Spleen (tissue), 7 donors: Measurements from ENCODE around the gene IL22RA2.

Source experiments
- POLR2A ChIP-seq, 3 donors: fragments of 450-650 bp; IDR thresholded peaks; one replicate each; pipeline ENCODE4 v1.5.1; 2017; ENCODE audit warnings: antibody characterized with exemption in 3 of 3, mild to moderate bottlenecking in 1 of 3
- POLR2AphosphoS5 ChIP-seq, 3 donors: sonication (generic); formaldehyde crosslinking; IDR thresholded peaks; one replicate each; pipeline ENCODE4 v1.5.1; 2017; ENCODE audit warnings: antibody characterized with exemption in 3 of 3
- TF ChIP-seq, protein P1 (sequence below), 11 experiments: fragments of 200-600 bp in 7 of 11; fragments of 450-650 bp in 4 of 11; sonication (generic) in 4 of 11; IDR thresholded peaks in 8 of 11; conservative IDR thresholded peaks in 3 of 11; 1 replicate in 7 of 11; 2 replicates in 4 of 11; pipeline versions ENCODE4 v1.4.0 to v1.8.0; 2016 to 2021; ENCODE audit warnings: antibody characterized with exemption in 11 of 11, inconsistent platforms in 4 of 11, mild to moderate bottlenecking in 1 of 11
- donor health status: DM: no; HTN: no; CAD: no; lungs with moderate emphysema.
- donor health status: DM: no; HTN: no; CAD: no.
- donor health status: DM: no; HTN: no; CAD: no.

DNA sequence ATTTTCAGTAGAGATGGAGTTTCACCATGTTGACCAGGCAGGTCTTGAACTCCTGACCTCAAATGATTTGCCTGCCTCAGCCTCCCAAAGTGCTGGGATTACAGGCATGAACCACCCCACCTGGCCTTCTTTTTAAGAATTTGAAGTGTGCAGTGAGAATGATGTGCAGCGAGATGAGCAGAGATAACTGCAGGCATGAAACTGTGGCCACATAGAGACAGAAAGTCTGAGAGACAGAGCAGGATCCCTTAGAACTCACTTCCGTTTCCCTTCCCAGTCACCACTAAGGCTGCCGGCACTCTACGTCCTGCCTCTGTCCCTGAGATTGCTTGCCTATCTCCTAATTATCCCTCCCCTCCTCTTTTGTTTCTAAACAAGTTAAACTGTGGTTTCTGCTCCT is 27.2 kb downstream of the IL22RA2 start:
- TF ChIP-seq, protein P1, sequence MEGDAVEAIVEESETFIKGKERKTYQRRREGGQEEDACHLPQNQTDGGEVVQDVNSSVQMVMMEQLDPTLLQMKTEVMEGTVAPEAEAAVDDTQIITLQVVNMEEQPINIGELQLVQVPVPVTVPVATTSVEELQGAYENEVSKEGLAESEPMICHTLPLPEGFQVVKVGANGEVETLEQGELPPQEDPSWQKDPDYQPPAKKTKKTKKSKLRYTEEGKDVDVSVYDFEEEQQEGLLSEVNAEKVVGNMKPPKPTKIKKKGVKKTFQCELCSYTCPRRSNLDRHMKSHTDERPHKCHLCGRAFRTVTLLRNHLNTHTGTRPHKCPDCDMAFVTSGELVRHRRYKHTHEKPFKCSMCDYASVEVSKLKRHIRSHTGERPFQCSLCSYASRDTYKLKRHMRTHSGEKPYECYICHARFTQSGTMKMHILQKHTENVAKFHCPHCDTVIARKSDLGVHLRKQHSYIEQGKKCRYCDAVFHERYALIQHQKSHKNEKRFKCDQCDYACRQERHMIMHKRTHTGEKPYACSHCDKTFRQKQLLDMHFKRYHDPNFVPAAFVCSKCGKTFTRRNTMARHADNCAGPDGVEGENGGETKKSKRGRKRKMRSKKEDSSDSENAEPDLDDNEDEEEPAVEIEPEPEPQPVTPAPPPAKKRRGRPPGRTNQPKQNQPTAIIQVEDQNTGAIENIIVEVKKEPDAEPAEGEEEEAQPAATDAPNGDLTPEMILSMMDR (IDR thresholded peaks at IDR 0.05 in 8 of 11, conservative IDR thresholded peaks at IDR 0.05 in 3 of 11): no peak
- TF ChIP-seq POLR2AphosphoS5 (IDR thresholded peaks at IDR 0.05) (no peak), POLR2A (IDR thresholded peaks at IDR 0.05) (no peak)
